HEK293 (cell line): ENCODE measurements around the gene GRM4.

Experiments
- CTCF ChIA-PET: fragments of 350-600 bp; formaldehyde crosslinking; extraction: SDS; loops from one replicate; lab custom pipeline; 2021; ENCODE audit warnings: antibody characterized with exemption; lab: Yijun Ruan, JAX
- POLR2A ChIA-PET: fragments of 300-600 bp; formaldehyde crosslinking; extraction: SDS; loops from one replicate; lab custom pipeline; 2020; ENCODE audit warnings: antibody characterized with exemption, inconsistent platforms; lab: Yijun Ruan, JAX
- H3K27ac ChIP-seq: fragments of 200-500 bp; sonication (Bioruptor generic); 2 replicates; pipeline ENCODE4 v1.5.1; 2014; ENCODE audit warnings: low read depth, low read length, control low read depth, inconsistent platforms; ENCODE audit errors: extremely low read depth
- H3K36me3 ChIP-seq, 2 experiments: fragments of 200-500 bp in 1 of 2; sonication (Bioruptor generic) in 1 of 2; 1 replicate in 1 of 2; 2 replicates in 1 of 2; pipeline ENCODE4 v1.5.1; 2014 to 2017; ENCODE audit warnings: inconsistent platforms in 2 of 2, low read length in 2 of 2; ENCODE audit not compliant: control insufficient read depth in 2 of 2, insufficient read depth in 1 of 2
- H3K4me1 ChIP-seq: fragments of 200-500 bp; sonication (Bioruptor generic); 2 replicates; pipeline ENCODE4 v1.5.1; 2014; ENCODE audit warnings: mild to moderate bottlenecking, low read length, inconsistent platforms; ENCODE audit not compliant: control insufficient read depth, insufficient read depth
- H3K4me3 ChIP-seq: 2 replicates; pipeline ENCODE4 v1.5.1; 2011; ENCODE audit warnings: low read depth, mild to moderate bottlenecking, control low read depth, low read length, moderate library complexity
- H3K9me3 ChIP-seq: fragments of 200-500 bp; sonication (Bioruptor generic); 2 replicates; pipeline ENCODE4 v1.5.1; 2014; ENCODE audit warnings: low read depth, low read length, inconsistent platforms; ENCODE audit not compliant: control insufficient read depth, insufficient read depth
- CTCF ChIP-seq: fragments of 450-650 bp; formaldehyde crosslinking; IDR thresholded peaks from 2 replicates; pipeline ENCODE4 v1.5.1; 2016; ENCODE audit warnings: missing biosample characterization, missing genetic modification characterization
- EGR2 ChIP-seq: fragments of 450-650 bp; formaldehyde crosslinking; IDR thresholded peaks from 2 replicates; pipeline ENCODE4 v1.5.1; 2016; ENCODE audit warnings: low read depth, missing biosample characterization, missing genetic modification characterization
- GLIS1 ChIP-seq: fragments of 450-650 bp; formaldehyde crosslinking; IDR thresholded peaks from 2 replicates; pipeline ENCODE4 v1.5.1; 2016; ENCODE audit warnings: missing biosample characterization, missing genetic modification characterization
- HOXC10 ChIP-seq: sonication (generic); formaldehyde crosslinking; IDR thresholded peaks from 2 replicates; pipeline ENCODE4 v1.8.1; 2023; ENCODE audit warnings: mild to moderate bottlenecking, missing genetic modification reagents
- ZBTB44 ChIP-seq: fragments of 450-650 bp; IDR thresholded peaks from 2 replicates; pipeline ENCODE4 v1.5.1; 2018; ENCODE audit warnings: missing biosample characterization, mild to moderate bottlenecking, missing genetic modification characterization
- ZFHX2 ChIP-seq: fragments of 450-650 bp; formaldehyde crosslinking; conservative IDR thresholded peaks from 2 replicates; pipeline ENCODE4 v1.5.1; 2016; ENCODE audit warnings: missing biosample characterization, missing genetic modification characterization
- ZNF221 ChIP-seq: fragments of 450-650 bp; formaldehyde crosslinking; IDR thresholded peaks from 2 replicates; pipeline ENCODE4 v1.5.1; 2017; ENCODE audit warnings: missing biosample characterization, missing genetic modification characterization, borderline replicate concordance
- ZNF26 ChIP-seq: fragments of 450-650 bp; formaldehyde crosslinking; IDR thresholded peaks from 2 replicates; pipeline ENCODE4 v1.5.1; 2016; ENCODE audit warnings: missing biosample characterization, missing genetic modification characterization
- ZNF280C ChIP-seq: fragments of 450-650 bp; formaldehyde crosslinking; IDR thresholded peaks from 2 replicates; pipeline ENCODE4 v1.5.1; 2016; ENCODE audit warnings: missing biosample characterization, missing genetic modification characterization
- ZNF501 ChIP-seq: fragments of 450-650 bp; formaldehyde crosslinking; IDR thresholded peaks from 2 replicates; pipeline ENCODE4 v1.5.1; 2016; ENCODE audit warnings: missing biosample characterization, missing genetic modification characterization
- ZNF639 ChIP-seq: fragments of 450-650 bp; formaldehyde crosslinking; IDR thresholded peaks from 2 replicates; pipeline ENCODE4 v1.5.1; 2016; ENCODE audit warnings: missing biosample characterization, missing genetic modification characterization
- ZNF791 ChIP-seq: fragments of 450-650 bp; formaldehyde crosslinking; IDR thresholded peaks from 2 replicates; pipeline ENCODE4 v1.5.1; 2016; ENCODE audit warnings: missing biosample characterization, missing genetic modification characterization
- TF ChIP-seq, protein P1 (sequence below): fragments of 450-650 bp; formaldehyde crosslinking; conservative IDR thresholded peaks from 2 replicates; pipeline ENCODE4 v1.5.1; 2016; ENCODE audit warnings: low read depth, missing biosample characterization, missing genetic modification characterization
- TF ChIP-seq, protein P2 (sequence below): fragments of 450-650 bp; formaldehyde crosslinking; IDR thresholded peaks from 2 replicates; pipeline ENCODE4 v1.5.1; 2016; ENCODE audit warnings: missing biosample characterization, missing genetic modification characterization, borderline replicate concordance
- TF ChIP-seq, protein P3 (sequence below): sonication (generic); formaldehyde crosslinking; IDR thresholded peaks from 2 replicates; pipeline ENCODE4 v1.8.1; 2022; ENCODE audit warnings: mild to moderate bottlenecking, moderate library complexity, missing genetic modification reagents
- TF ChIP-seq, protein P4 (sequence below): fragments of 450-650 bp; formaldehyde crosslinking; IDR thresholded peaks from 2 replicates; pipeline ENCODE4 v1.5.1; 2016; ENCODE audit warnings: missing biosample characterization, missing genetic modification characterization

Gene GRM4

GRCh38 chr6:33995309-33996119 lies 150.4 kb downstream of the GRM4 start:
- Histone ChIP-seq H3K4me3 (no peak overlapping the region), H3K27ac (no peak overlapping the region), H3K9me3 (no peaks in the 10 kb centered on the region), H3K4me1 (peaks cover 4% of the 10 kb centered on the region; the same call in 1 of the 2 replicates), H3K36me3 (no peaks in the 10 kb centered on the region)
- ChIA-PET CTCF (interaction anchor here (1.0 to 1.3 kb wide), 2 partner anchors 32 to 37 kb away, joined by 3 to 4 read pairs; no protein-coding TSS in a partner anchor), POLR2A (no interaction called here)
- peak; percentile 66 for TF ChIP-seq ZFHX2 (tag by site-specific recombination)
- no peak for TF ChIP-seq ZNF280C
- TF ChIP-seq, protein P1, sequence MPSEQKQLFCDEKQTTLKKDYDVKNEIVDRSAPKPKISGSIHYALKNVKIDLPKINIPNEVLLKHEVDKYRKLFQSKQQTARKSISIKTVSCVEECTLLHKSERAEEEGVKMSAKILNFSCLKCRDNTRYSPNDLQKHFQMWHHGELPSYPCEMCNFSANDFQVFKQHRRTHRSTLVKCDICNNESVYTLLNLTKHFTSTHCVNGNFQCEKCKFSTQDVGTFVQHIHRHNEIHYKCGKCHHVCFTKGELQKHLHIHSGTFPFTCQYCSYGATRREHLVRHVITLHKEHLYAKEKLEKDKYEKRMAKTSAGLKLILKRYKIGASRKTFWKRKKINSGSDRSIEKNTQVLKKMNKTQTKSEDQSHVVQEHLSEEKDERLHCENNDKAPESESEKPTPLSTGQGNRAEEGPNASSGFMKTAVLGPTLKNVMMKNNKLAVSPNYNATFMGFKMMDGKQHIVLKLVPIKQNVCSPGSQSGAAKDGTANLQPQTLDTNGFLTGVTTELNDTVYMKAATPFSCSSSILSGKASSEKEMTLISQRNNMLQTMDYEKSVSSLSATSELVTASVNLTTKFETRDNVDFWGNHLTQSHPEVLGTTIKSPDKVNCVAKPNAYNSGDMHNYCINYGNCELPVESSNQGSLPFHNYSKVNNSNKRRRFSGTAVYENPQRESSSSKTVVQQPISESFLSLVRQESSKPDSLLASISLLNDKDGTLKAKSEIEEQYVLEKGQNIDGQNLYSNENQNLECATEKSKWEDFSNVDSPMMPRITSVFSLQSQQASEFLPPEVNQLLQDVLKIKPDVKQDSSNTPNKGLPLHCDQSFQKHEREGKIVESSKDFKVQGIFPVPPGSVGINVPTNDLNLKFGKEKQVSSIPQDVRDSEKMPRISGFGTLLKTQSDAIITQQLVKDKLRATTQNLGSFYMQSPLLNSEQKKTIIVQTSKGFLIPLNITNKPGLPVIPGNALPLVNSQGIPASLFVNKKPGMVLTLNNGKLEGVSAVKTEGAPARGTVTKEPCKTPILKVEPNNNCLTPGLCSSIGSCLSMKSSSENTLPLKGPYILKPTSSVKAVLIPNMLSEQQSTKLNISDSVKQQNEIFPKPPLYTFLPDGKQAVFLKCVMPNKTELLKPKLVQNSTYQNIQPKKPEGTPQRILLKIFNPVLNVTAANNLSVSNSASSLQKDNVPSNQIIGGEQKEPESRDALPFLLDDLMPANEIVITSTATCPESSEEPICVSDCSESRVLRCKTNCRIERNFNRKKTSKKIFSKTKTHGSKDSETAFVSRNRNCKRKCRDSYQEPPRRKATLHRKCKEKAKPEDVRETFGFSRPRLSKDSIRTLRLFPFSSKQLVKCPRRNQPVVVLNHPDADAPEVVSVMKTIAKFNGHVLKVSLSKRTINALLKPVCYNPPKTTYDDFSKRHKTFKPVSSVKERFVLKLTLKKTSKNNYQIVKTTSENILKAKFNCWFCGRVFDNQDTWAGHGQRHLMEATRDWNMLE = no peak
- 0 out of 2 replicates have a peak, but pooled peaks have one; percentile 13 for TF ChIP-seq GLIS1
- no peak for TF ChIP-seq ZBTB44 (tag by site-specific recombination)
- no peak for TF ChIP-seq ZNF221
- TF ChIP-seq EGR2 (tag by site-specific recombination) = peak; percentile 58; the same call in 1 of the 2 replicates
- TF ChIP-seq ZNF26 = no peak
- TF ChIP-seq ZNF501 (tag by site-specific recombination) = no peak
- TF ChIP-seq ZNF639 (tag by site-specific recombination) = no peak
- TF ChIP-seq HOXC10 = no peak
- TF ChIP-seq, protein P2, sequence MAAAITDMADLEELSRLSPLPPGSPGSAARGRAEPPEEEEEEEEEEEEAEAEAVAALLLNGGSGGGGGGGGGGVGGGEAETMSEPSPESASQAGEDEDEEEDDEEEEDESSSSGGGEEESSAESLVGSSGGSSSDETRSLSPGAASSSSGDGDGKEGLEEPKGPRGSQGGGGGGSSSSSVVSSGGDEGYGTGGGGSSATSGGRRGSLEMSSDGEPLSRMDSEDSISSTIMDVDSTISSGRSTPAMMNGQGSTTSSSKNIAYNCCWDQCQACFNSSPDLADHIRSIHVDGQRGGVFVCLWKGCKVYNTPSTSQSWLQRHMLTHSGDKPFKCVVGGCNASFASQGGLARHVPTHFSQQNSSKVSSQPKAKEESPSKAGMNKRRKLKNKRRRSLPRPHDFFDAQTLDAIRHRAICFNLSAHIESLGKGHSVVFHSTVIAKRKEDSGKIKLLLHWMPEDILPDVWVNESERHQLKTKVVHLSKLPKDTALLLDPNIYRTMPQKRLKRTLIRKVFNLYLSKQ (tag by site-specific recombination) = no peak
- TF ChIP-seq, protein P3, sequence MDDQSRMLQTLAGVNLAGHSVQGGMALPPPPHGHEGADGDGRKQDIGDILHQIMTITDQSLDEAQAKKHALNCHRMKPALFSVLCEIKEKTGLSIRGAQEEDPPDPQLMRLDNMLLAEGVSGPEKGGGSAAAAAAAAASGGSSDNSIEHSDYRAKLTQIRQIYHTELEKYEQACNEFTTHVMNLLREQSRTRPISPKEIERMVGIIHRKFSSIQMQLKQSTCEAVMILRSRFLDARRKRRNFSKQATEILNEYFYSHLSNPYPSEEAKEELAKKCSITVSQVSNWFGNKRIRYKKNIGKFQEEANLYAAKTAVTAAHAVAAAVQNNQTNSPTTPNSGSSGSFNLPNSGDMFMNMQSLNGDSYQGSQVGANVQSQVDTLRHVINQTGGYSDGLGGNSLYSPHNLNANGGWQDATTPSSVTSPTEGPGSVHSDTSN (CRISPR knock-in tag) = no peak
- no peak for TF ChIP-seq CTCF (tag by site-specific recombination)
- TF ChIP-seq, protein P4, sequence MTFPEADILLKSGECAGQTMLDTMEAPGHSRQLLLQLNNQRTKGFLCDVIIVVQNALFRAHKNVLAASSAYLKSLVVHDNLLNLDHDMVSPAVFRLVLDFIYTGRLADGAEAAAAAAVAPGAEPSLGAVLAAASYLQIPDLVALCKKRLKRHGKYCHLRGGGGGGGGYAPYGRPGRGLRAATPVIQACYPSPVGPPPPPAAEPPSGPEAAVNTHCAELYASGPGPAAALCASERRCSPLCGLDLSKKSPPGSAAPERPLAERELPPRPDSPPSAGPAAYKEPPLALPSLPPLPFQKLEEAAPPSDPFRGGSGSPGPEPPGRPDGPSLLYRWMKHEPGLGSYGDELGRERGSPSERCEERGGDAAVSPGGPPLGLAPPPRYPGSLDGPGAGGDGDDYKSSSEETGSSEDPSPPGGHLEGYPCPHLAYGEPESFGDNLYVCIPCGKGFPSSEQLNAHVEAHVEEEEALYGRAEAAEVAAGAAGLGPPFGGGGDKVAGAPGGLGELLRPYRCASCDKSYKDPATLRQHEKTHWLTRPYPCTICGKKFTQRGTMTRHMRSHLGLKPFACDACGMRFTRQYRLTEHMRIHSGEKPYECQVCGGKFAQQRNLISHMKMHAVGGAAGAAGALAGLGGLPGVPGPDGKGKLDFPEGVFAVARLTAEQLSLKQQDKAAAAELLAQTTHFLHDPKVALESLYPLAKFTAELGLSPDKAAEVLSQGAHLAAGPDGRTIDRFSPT = no peak
- TF ChIP-seq ZNF791 (tag by site-specific recombination) = no peak
